ENCODE results near the gene ROBO1. TPM values are rescaled to one million over a fixed set of nuclear protein-coding genes. Genes with fewer than 3 reads are reported as not detected.

ROBO1 gene
- total and polyA plus RNA-seq, 2 donors (not counting 3 experiments of a cell fraction or from before 2014, with no cell fraction given) = 5.9 to 14.2 TPM

GRCh38 chr3:78820542-78820941 lies 947.3 kb downstream of the ROBO1 start:
- Histone ChIP-seq H3K4me3 (replicated peaks in 1 of 3; ENCODE audit: insufficient read depth in 1 of 3, low read depth in 1 of 3, low read length in 3 of 3) (no peak overlapping the region), H4K20me1 (replicated peaks; ENCODE audit: control insufficient read depth, extremely low read depth, insufficient read depth, low read length) (no peaks in the 10 kb centered on the region), H3K9ac (replicated peaks; ENCODE audit: extremely low read depth, insufficient read depth, low read length) (no peak overlapping the region), H2AFZ (ENCODE audit: low read depth, low read length) (no peak overlapping the region), H3K4me2 (ENCODE audit: insufficient read depth, low read length) (no peak overlapping the region), H3K79me2 (ENCODE audit: control insufficient read depth, insufficient read depth, low read length) (no peaks in the 10 kb centered on the region), H3K27ac (ENCODE audit: insufficient read depth, low read depth, low read length) (no peak overlapping the region), H3K4me1 (ENCODE audit: control insufficient read depth, extremely low read depth, insufficient read depth, low read length) (no peaks in the 10 kb centered on the region), H3K36me3 (ENCODE audit: control insufficient read depth in 2 of 2, extremely low read depth in 1 of 2, insufficient read depth in 2 of 2, low read length in 2 of 2) (no peaks in the 10 kb centered on the region), H3K9me3 (replicated peaks; ENCODE audit: control insufficient read depth, insufficient read depth, low read length) (no peaks in the 10 kb centered on the region), H3K27me3 (ENCODE audit: control insufficient read depth in 2 of 2, insufficient read depth in 2 of 2, low read length in 2 of 2) (no peaks in the 10 kb centered on the region), H3K9me1 (replicated peaks; ENCODE audit: control insufficient read depth, extremely low read depth, insufficient read depth, low read length) (no peaks in the 10 kb centered on the region)
- dilution Hi-C loops (cut with MboI; ENCODE audit: extremely low pct_ligation_motif_present, low sequenced_read_pairs) = no loop called here
- DNase-seq (ENCODE audit: low read depth, low spot score) (no peak), FAIRE-seq (no peak)
- TF ChIP-seq JUN (IDR thresholded peaks at IDR 0.05; ENCODE audit: borderline replicate concordance, insufficient read depth, insufficient read length, low read depth) = no peak
- TF ChIP-seq CTCF (IDR thresholded peaks at IDR 0.05; ENCODE audit: extremely low read depth in 1 of 2, insufficient read depth in 1 of 2, low read depth in 1 of 2, low read length in 2 of 2) = no peak
- TF ChIP-seq MYC (IDR thresholded peaks at IDR 0.05; ENCODE audit: low read depth, low read length) = no peak
- no peak for TF ChIP-seq POLR2A (IDR thresholded peaks at IDR 0.05; ENCODE audit: low read depth, low read length)
- TF ChIP-seq EZH2 (IDR thresholded peaks at IDR 0.05; ENCODE audit: borderline replicate concordance, low read depth, low read length, severe bottlenecking) = no peak
- no peak for TF ChIP-seq FOS (IDR thresholded peaks at IDR 0.05; ENCODE audit: borderline replicate concordance, insufficient read depth, low read length)
- no peak for TF ChIP-seq GATA2 (IDR thresholded peaks at IDR 0.05; ENCODE audit: insufficient read depth, insufficient read length, low read depth, low read length)
- TF ChIP-seq POLR2AphosphoS5 (IDR thresholded peaks at IDR 0.05; ENCODE audit: insufficient read depth, low read depth, low read length) = no peak
- no peak for TF ChIP-seq MAX (IDR thresholded peaks at IDR 0.05; ENCODE audit: insufficient read depth, insufficient read length)
- ChIA-PET CTCF (interaction anchor here (0.8 to 1.2 kb wide), 2 partner anchors 35 to 116 kb away, joined by 3 to 4 read pairs; no protein-coding TSS in a partner anchor), POLR2A (no interaction called here)
- BruUV-seq (replicated peaks) = no TSS peak
- intact Hi-C loops (cut with micrococcal nuclease) = no loop called here

All from endothelial cell of umbilical vein (primary cell).